Ovary (tissue), 9 donors: ENCODE measurements around the gene GARNL3. TPM values are rescaled to one million over a fixed set of nuclear protein-coding genes. Genes with fewer than 3 reads are reported as not detected.

Experiments used
- DNase-seq, 5 donors: peaks; one replicate each; pipeline ENCODE4 v3.0.0-alpha.2; 2019 to 2020
- H3K27ac ChIP-seq, 2 donors: fragments of 200-600 bp; one replicate each; pipeline versions ENCODE4 v1.5.1 to v1.8.0; 2019 to 2022
- H3K27me3 ChIP-seq: fragments of 200-600 bp; one replicate; pipeline ENCODE4 v1.8.0; 2022
- H3K36me3 ChIP-seq: fragments of 200-600 bp; sonication (generic); one replicate; pipeline ENCODE4 v1.5.1; 2019
- H3K4me1 ChIP-seq: one replicate; pipeline ENCODE4 v1.8.1; 2013; ENCODE audit warnings: mild to moderate bottlenecking, moderate library complexity; ENCODE audit not compliant: insufficient read depth
- H3K4me3 ChIP-seq: fragments of 200-600 bp; sonication (generic); one replicate; pipeline ENCODE4 v1.5.1; 2017
- H3K9me3 ChIP-seq, 2 donors: fragments of 200-600 bp in 1 of 2; sonication (generic) in 1 of 2; one replicate each; pipeline versions ENCODE4 v1.5.1 to v1.8.1; 2013 to 2019; ENCODE audit warnings: mild to moderate bottlenecking in 1 of 2, moderate library complexity in 1 of 2
- CTCF ChIP-seq, 3 donors: fragments of 450-650 bp in 2 of 3; fragments of 200-600 bp in 1 of 3; IDR thresholded peaks; one replicate each; pipeline versions ENCODE4 v1.5.1 to v1.8.0; 2016 to 2022; ENCODE audit warnings: antibody characterized with exemption in 3 of 3, mild to moderate bottlenecking in 1 of 3
- EP300 ChIP-seq: sonication (generic); formaldehyde crosslinking; IDR thresholded peaks from one replicate; pipeline ENCODE4 v1.6.1; 2017; ENCODE audit warnings: antibody characterized with exemption
- POLR2A ChIP-seq: fragments of 450-650 bp; IDR thresholded peaks from one replicate; pipeline ENCODE4 v1.6.1; 2017; ENCODE audit warnings: antibody characterized with exemption, mild to moderate bottlenecking, moderate library complexity
- WGBS, 3 donors: extraction: QIAGEN DNeasy Blood & Tissue Kit in 1 of 3; methylation state at CpG; one replicate each; pipeline versions ENCODE4 v1.1.5 to v1.1.7; 2013 to 2017; 5-methylcytosine and 5-hydroxymethylcytosine counted together
- intact Hi-C, 4 donors: fragments of 100-400 bp; cut with DNase I; formaldehyde crosslinking; loops; one replicate each; pipeline versions ENCODE4 v1.11.0 to v1.15.1; 2022 to 2023
- polyA plus RNA-seq, 2 donors: library from polyadenylated mRNA; stranded (reverse); fragments of 200-250 nt in 1 of 2; fragments of 350-450 nt in 1 of 2; fragmentation: Illumina TruSeq in 1 of 2; extraction: RNeasy Lipid Tissue Mini Kit (QIAGEN cat#74804) in 1 of 2; gene quantifications; one replicate each; pipeline ENCODE4 v1.2.3, GENCODE V29; 2013 to 2014
- total RNA-seq, 7 donors: library from RNA; depleted of rRNA in 2 of 7; stranded (reverse); fragments of >200 nt in 2 of 7; fragmentation: NEBNext Ultra II Directional in 3 of 7; extraction: Animal tissue kit (Norgen Biotek cat#: 25700) in 3 of 7; gene quantifications; one replicate each; pipeline versions ENCODE4 v1.1.0 to v1.2.4, GENCODE V29; 2016 to 2023
- donor health status: DM: no; HTN: no; CAD: no; lungs with moderate emphysema.
- donor health status: DM: no; HTN: no; CAD: no.
- donor health status: Bipolar disorder and iron deficiency.
- donor health status: DM: yes; HTN: yes; CAD: no.
- donor health status: DM: no; HTN: no; CAD: no.
- donor health status: DM: yes; HTN: yes; CAD: no.

Gene GARNL3
- total and polyA plus RNA-seq, 9 donors, result 8.9 to 30.7 (median 22.9) TPM

GRCh38 chr9:127397646-127398274, 133.2 kb downstream of the GARNL3 start:
- H3K4me3 ChIP-seq, result peak overlapping the region; percentile 69
- H3K4me1 ChIP-seq, result peaks cover 5% of the 10 kb centered on the region
- no peaks in the 10 kb centered on the region for H3K9me3 ChIP-seq
- intact Hi-C loops, result loop anchor here in 1 of 4 donors (2.0 to 10.0 kb wide), 2 partner anchors 47 to 173 kb away; no protein-coding TSS in a partner anchor
- WGBS, 3 donors, result 0 to 2% (median 1%) methylated on average over 16 to 55 of the region's 55 CpGs
- H3K36me3 ChIP-seq, result no peaks in the 10 kb centered on the region
- H3K27ac ChIP-seq, result peak overlapping the region; percentile 57 to 79
- TF ChIP-seq CTCF (IDR thresholded peaks at IDR 0.05) (peak in 1 of 3 donors; percentile 25), EP300 (no peak)
- peak; percentile 39 to 75 (median 57) for DNase-seq
- no peaks in the 10 kb centered on the region for H3K27me3 ChIP-seq

GRCh38 chr9:127398275-127398647, 133.7 kb downstream of the GARNL3 start:
- H3K36me3 ChIP-seq, result no peaks in the 10 kb centered on the region
- intact Hi-C loops, result loop anchor here in 1 of 4 donors (10.0 kb wide), 1 partner anchor 47 kb away; no protein-coding TSS in a partner anchor
- H3K4me1 ChIP-seq, result peaks cover 5% of the 10 kb centered on the region
- H3K4me3 ChIP-seq, result peak overlapping the region; percentile 69
- TF ChIP-seq POLR2A (no peak), EP300 (no peak), CTCF (IDR thresholded peaks at IDR 0.05) (no peak)
- DNase-seq, result no peak
- WGBS, 3 donors, result 45 to 50% (median 45%) methylated on average over 5 of the region's 5 CpGs
- no peaks in the 10 kb centered on the region for H3K9me3 ChIP-seq
- H3K27me3 ChIP-seq, result no peaks in the 10 kb centered on the region
- H3K27ac ChIP-seq, result peak overlapping the region in 1 of 2 donors; percentile 79

GRCh38 chr9:127398715-127399400, 134.3 kb downstream of the GARNL3 start:
- WGBS, 3 donors, result 85 to 93% (median 89%) methylated on average over 13 of the region's 13 CpGs
- no peaks in the 10 kb centered on the region for H3K36me3 ChIP-seq
- intact Hi-C loops, result loop anchor here in 1 of 4 donors (10.0 kb wide), 1 partner anchor 46 kb away; no protein-coding TSS in a partner anchor
- H3K4me3 ChIP-seq, result peak overlapping the region; percentile 8
- no peak overlapping the region for H3K27ac ChIP-seq
- H3K4me1 ChIP-seq, result peaks cover 5% of the 10 kb centered on the region
- H3K9me3 ChIP-seq, result no peaks in the 10 kb centered on the region
- no peak for DNase-seq
- H3K27me3 ChIP-seq, result no peaks in the 10 kb centered on the region
- no peak for TF ChIP-seq CTCF (IDR thresholded peaks at IDR 0.05)
- TF ChIP-seq EP300, result no peak
- no peak for TF ChIP-seq POLR2A

GRCh38 chr9:127399736-127400269, 135.2 kb downstream of the GARNL3 start:
- intact Hi-C loops, result loop anchor here in 1 of 4 donors (10.0 kb wide), 1 partner anchor 45 kb away; no protein-coding TSS in a partner anchor
- Histone ChIP-seq H3K4me3 (no peak overlapping the region), H3K4me1 (peaks cover 5% of the 10 kb centered on the region), H3K27me3 (no peaks in the 10 kb centered on the region), H3K27ac (no peak overlapping the region), H3K36me3 (no peaks in the 10 kb centered on the region), H3K9me3 (no peaks in the 10 kb centered on the region)
- DNase-seq, result no peak
- 94 to 95% (median 95%) methylated on average over 14 of the region's 14 CpGs for WGBS, 3 donors
- TF ChIP-seq POLR2A, result no peak
